Neural cell (in vitro differentiated cells): ENCODE results near the gene ALDH5A1. TPM values are rescaled to one million over a fixed set of nuclear protein-coding genes. Genes with fewer than 3 reads are reported as not detected.

Experiments used
- H2AFZ ChIP-seq: fragments of 200-600, 300-800 bp; sonication (generic), shearing (Covaris generic); 2 replicates; pipeline ENCODE4 v1.6.0; 2014; ENCODE audit warnings: low read depth, mild to moderate bottlenecking, antibody characterized with exemption, low read length, moderate library complexity
- H3F3A ChIP-seq: fragments of 200-600 bp; shearing (Covaris generic); 2 replicates; pipeline ENCODE4 v1.6.1; 2016; ENCODE audit warnings: mild to moderate bottlenecking, moderate library complexity, mixed read lengths, antibody characterized with exemption, low read length; ENCODE audit not compliant: insufficient read depth, poor library complexity, severe bottlenecking
- H3K27ac ChIP-seq: fragments of 200-600, 300-800 bp; sonication (generic), shearing (Covaris generic); 2 replicates; pipeline ENCODE4 v1.5.1; 2014; ENCODE audit warnings: mild to moderate bottlenecking, low read length, moderate library complexity
- H3K27me3 ChIP-seq: fragments of 300-800, 200-600 bp; sonication (generic), shearing (Covaris generic); 2 replicates; pipeline ENCODE4 v1.6.0; 2014; ENCODE audit warnings: mild to moderate bottlenecking, low read depth, low read length, moderate library complexity; ENCODE audit not compliant: insufficient read depth
- H3K36me3 ChIP-seq: fragments of 300-800, 200-600 bp; sonication (generic), shearing (Covaris generic); 2 replicates; pipeline ENCODE4 v1.5.1; 2014; ENCODE audit warnings: mild to moderate bottlenecking, antibody characterized with exemption, low read length, moderate library complexity; ENCODE audit not compliant: insufficient read depth
- H3K4me2 ChIP-seq: fragments of 300-800, 200-600 bp; sonication (generic), shearing (Covaris generic); 2 replicates; pipeline ENCODE4 v1.6.0; 2014; ENCODE audit warnings: mild to moderate bottlenecking, low read length
- H3K4me3 ChIP-seq: fragments of 300-800, 200-600 bp; sonication (generic), shearing (Covaris generic); 2 replicates; pipeline ENCODE4 v1.5.1; 2014; ENCODE audit warnings: mild to moderate bottlenecking, low read length, moderate library complexity
- H3K79me2 ChIP-seq: fragments of 200-600 bp; shearing (Covaris generic); replicated peaks from 2 replicates; pipeline ENCODE4 v1.6.0; 2014; ENCODE audit warnings: mild to moderate bottlenecking, low read length, moderate library complexity; ENCODE audit not compliant: insufficient read depth
- H3K9ac ChIP-seq: fragments of 300-800, 200-600 bp; sonication (generic), shearing (Covaris generic); 2 replicates; pipeline ENCODE4 v1.6.1; 2016; ENCODE audit warnings: mild to moderate bottlenecking, low read length, mixed read lengths
- H3K9me2 ChIP-seq: fragments of 200-600 bp; shearing (Covaris generic); 2 replicates; pipeline ENCODE4 v1.6.1; 2016; ENCODE audit warnings: mild to moderate bottlenecking, low read length, mixed read lengths; ENCODE audit not compliant: insufficient read depth
- H3K9me3 ChIP-seq: fragments of 200-600, 300-800 bp; sonication (generic), shearing (Covaris generic); 2 replicates; pipeline ENCODE4 v1.6.1; 2016; ENCODE audit warnings: mild to moderate bottlenecking, mixed run types, low read length, moderate library complexity, mixed read lengths
- H4K20me1 ChIP-seq: fragments of 200-600 bp; shearing (Covaris generic); 2 replicates; pipeline ENCODE4 v1.6.1; 2016; ENCODE audit warnings: mild to moderate bottlenecking, mixed run types; ENCODE audit not compliant: insufficient read depth
- EP300 ChIP-seq: fragments of 450-650 bp; conservative IDR thresholded peaks from 2 replicates; pipeline ENCODE4 v1.6.1; 2014; ENCODE audit warnings: antibody characterized with exemption, mild to moderate bottlenecking, moderate library complexity; ENCODE audit not compliant: poor library complexity, severe bottlenecking
- EZH2 ChIP-seq: fragments of 200-600, 300-800 bp; shearing (Covaris generic), sonication (generic); IDR thresholded peaks from 2 replicates; pipeline ENCODE4 v1.6.1; 2014; ENCODE audit warnings: antibody characterized with exemption, low read length, borderline replicate concordance, mild to moderate bottlenecking; ENCODE audit not compliant: insufficient read depth, poor library complexity, severe bottlenecking
- MXI1 ChIP-seq: fragments of 450-650 bp; conservative IDR thresholded peaks from 2 replicates; pipeline ENCODE4 v1.6.1; 2014; ENCODE audit warnings: antibody characterized with exemption, mild to moderate bottlenecking; ENCODE audit not compliant: poor library complexity, severe bottlenecking
- POLR2AphosphoS5 ChIP-seq: IDR thresholded peaks from 2 replicates; pipeline ENCODE4 v1.6.1; 2012
- RAD21 ChIP-seq: fragments of 450-650 bp; conservative IDR thresholded peaks from 2 replicates; pipeline ENCODE4 v1.6.1; 2014; ENCODE audit warnings: antibody characterized with exemption, mild to moderate bottlenecking, moderate library complexity
- SMC3 ChIP-seq: fragments of 450-650 bp; conservative IDR thresholded peaks from 2 replicates; pipeline ENCODE4 v1.6.1; 2014; ENCODE audit warnings: antibody characterized with exemption, mild to moderate bottlenecking, moderate library complexity; ENCODE audit not compliant: poor library complexity
- TAF1 ChIP-seq: IDR thresholded peaks from 2 replicates; pipeline ENCODE4 v1.6.1; 2012; ENCODE audit warnings: low read depth
- polyA plus RNA-seq: library from polyadenylated mRNA; depleted of rRNA; stranded (reverse); fragments of >200 nt; gene quantifications from 2 replicates; pipeline ENCODE4 v1.2.3, GENCODE V29; 2014
- TF ChIP-seq, protein P1 (sequence below): fragments of 450-650 bp; IDR thresholded peaks from 2 replicates; pipeline ENCODE4 v1.5.1; 2014; ENCODE audit warnings: antibody characterized with exemption, mild to moderate bottlenecking, moderate library complexity; ENCODE audit not compliant: poor library complexity, severe bottlenecking
- TF ChIP-seq, protein P2 (sequence below): IDR thresholded peaks from 2 replicates; pipeline ENCODE4 v1.6.1; 2012; ENCODE audit warnings: borderline replicate concordance

Gene ALDH5A1
- polyA plus RNA-seq, 1 donor from 2014 or later = 36.3 TPM

DNA sequence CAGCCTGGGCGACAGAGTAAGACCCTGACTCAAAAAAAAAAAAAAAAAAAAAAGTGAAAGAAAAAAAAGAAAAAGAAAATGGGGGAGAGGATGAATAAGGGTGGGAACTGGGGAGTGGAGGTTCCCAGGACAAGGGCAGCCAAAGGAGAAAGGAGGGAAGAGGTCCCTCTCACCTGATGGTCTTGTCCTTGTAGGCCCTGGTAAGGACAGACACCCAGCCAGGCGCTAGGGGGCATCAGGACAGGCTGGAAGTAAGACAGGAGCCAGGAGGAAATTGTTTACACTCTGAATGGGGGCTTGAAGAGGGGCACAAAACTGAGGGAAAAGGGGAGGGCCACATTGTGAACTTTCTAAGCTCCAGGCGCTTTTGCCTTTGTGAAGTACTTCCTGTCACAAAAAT lies 2.3 kb upstream of the ALDH5A1 start:
- Histone ChIP-seq H3K4me2 (no peak overlapping the region), H3K9me3 (peaks cover 4% of the 10 kb centered on the region)
- TF ChIP-seq SMC3 (no peak), TAF1 (no peak), EP300 (no peak), RAD21 (no peak)

DNA sequence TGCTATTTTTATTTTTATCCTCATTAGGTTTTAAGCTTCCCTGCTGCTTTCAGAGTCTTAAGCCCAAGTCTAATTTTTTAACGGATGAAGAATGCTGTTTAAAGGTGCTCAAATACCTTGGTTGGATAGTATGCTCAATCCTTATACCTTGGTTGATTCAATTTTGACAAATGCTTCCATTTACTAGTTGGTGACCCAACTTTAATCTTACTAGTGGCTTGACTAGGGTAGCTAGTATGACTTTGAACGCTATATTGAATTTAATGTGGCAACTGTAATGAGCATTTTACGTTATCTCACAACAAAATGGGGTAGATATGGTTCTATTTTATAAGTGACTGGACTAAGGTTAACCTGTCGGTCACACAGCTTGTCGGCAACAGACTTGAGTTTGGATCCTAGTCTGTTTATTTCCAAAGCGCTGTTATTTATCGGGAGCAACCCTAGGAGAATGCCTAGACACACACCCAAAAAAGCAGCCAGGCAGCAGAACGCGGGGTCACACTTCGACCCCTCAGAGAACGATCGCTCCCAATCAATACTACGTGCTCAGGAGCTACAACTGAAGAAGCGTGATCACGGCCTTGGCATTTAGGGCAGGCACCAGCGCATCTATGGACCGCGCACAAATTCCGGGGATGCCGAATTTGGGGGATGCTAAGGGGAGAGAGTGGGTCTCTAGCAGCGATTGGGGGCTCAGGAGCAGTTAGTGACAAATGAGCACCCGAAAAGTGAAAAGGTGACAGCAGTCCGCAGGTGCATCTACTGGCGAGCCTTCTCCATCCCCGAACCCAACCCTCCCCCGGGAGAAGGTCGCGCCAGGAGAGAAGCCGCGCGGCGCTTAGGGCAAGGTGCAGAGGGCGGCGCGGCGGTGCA lies 586 bp upstream of the ALDH5A1 start:
- peak overlapping the region; percentile 76 for H3K4me3 ChIP-seq
- H3K9me3 ChIP-seq = peaks cover 4% of the 10 kb centered on the region
- H3K79me2 ChIP-seq = no peaks in the 10 kb centered on the region
- no peak for TF ChIP-seq POLR2AphosphoS5
- TF ChIP-seq TAF1 = no peak
- TF ChIP-seq RAD21 = no peak
- TF ChIP-seq EZH2 = no peak
- TF ChIP-seq, protein P1, sequence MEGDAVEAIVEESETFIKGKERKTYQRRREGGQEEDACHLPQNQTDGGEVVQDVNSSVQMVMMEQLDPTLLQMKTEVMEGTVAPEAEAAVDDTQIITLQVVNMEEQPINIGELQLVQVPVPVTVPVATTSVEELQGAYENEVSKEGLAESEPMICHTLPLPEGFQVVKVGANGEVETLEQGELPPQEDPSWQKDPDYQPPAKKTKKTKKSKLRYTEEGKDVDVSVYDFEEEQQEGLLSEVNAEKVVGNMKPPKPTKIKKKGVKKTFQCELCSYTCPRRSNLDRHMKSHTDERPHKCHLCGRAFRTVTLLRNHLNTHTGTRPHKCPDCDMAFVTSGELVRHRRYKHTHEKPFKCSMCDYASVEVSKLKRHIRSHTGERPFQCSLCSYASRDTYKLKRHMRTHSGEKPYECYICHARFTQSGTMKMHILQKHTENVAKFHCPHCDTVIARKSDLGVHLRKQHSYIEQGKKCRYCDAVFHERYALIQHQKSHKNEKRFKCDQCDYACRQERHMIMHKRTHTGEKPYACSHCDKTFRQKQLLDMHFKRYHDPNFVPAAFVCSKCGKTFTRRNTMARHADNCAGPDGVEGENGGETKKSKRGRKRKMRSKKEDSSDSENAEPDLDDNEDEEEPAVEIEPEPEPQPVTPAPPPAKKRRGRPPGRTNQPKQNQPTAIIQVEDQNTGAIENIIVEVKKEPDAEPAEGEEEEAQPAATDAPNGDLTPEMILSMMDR = no peak
- TF ChIP-seq MXI1 = no peak
- TF ChIP-seq, protein P2, sequence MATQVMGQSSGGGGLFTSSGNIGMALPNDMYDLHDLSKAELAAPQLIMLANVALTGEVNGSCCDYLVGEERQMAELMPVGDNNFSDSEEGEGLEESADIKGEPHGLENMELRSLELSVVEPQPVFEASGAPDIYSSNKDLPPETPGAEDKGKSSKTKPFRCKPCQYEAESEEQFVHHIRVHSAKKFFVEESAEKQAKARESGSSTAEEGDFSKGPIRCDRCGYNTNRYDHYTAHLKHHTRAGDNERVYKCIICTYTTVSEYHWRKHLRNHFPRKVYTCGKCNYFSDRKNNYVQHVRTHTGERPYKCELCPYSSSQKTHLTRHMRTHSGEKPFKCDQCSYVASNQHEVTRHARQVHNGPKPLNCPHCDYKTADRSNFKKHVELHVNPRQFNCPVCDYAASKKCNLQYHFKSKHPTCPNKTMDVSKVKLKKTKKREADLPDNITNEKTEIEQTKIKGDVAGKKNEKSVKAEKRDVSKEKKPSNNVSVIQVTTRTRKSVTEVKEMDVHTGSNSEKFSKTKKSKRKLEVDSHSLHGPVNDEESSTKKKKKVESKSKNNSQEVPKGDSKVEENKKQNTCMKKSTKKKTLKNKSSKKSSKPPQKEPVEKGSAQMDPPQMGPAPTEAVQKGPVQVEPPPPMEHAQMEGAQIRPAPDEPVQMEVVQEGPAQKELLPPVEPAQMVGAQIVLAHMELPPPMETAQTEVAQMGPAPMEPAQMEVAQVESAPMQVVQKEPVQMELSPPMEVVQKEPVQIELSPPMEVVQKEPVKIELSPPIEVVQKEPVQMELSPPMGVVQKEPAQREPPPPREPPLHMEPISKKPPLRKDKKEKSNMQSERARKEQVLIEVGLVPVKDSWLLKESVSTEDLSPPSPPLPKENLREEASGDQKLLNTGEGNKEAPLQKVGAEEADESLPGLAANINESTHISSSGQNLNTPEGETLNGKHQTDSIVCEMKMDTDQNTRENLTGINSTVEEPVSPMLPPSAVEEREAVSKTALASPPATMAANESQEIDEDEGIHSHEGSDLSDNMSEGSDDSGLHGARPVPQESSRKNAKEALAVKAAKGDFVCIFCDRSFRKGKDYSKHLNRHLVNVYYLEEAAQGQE = no peak
- TF ChIP-seq EP300 = no peak
- no peak for TF ChIP-seq SMC3
- H3K9ac ChIP-seq = peak overlapping the region; percentile 81
- H4K20me1 ChIP-seq = no peaks in the 10 kb centered on the region
- no peaks in the 10 kb centered on the region for H3K9me2 ChIP-seq
- peak overlapping the region; percentile 72 for H3K4me2 ChIP-seq
- no peaks in the 10 kb centered on the region for H3F3A ChIP-seq
- H2AFZ ChIP-seq = peak overlapping the region; percentile 18
- H3K36me3 ChIP-seq = no peaks in the 10 kb centered on the region
- H3K27ac ChIP-seq = peak overlapping the region; percentile 65
- no peaks in the 10 kb centered on the region for H3K27me3 ChIP-seq

More for the DNA sequence above, 2.3 kb upstream of the ALDH5A1 start:
- Histone ChIP-seq H3K9me2 (no peaks in the 10 kb centered on the region), H3K9ac (no peak overlapping the region), H3F3A (no peaks in the 10 kb centered on the region), H2AFZ (no peak overlapping the region), H3K4me3 (no peak overlapping the region), H3K36me3 (no peaks in the 10 kb centered on the region), H3K79me2 (no peaks in the 10 kb centered on the region), H3K27ac (no peak overlapping the region), H3K27me3 (no peaks in the 10 kb centered on the region), H4K20me1 (no peaks in the 10 kb centered on the region)
